IMR-90 (cell line): ENCODE results near the gene CCDC32. TPM values are rescaled to one million over a fixed set of nuclear protein-coding genes. Genes with fewer than 3 reads are reported as not detected.

ENCODE experiments used
- ATAC-seq: fragments of 200-7000 bp; cut with Tn5 transposase; 2 replicates; pipeline ENCODE4 v1.9.1; 2020; ENCODE audit warnings: low read depth, mild to moderate bottlenecking, moderate library complexity
- BruUV-seq: library from RNA; stranded (reverse); fragments of 400-500 nt; replicated peaks from 2 replicates; lab custom pipeline; 2021; lab: Mats Ljungman, UMichigan
- CTCF ChIA-PET: fragments of 300-600 bp; formaldehyde crosslinking; extraction: SDS; loops from one replicate; lab custom pipeline; 2021; ENCODE audit warnings: antibody characterized with exemption; lab: Yijun Ruan, JAX
- POLR2A ChIA-PET: fragments of 300-600 bp; sonication (Branson Sonifier 250); formaldehyde crosslinking; loops from one replicate; lab custom pipeline; 2022; ENCODE audit warnings: antibody characterized with exemption; ENCODE audit not compliant: unreplicated experiment; lab: Charles Lee
- DNase-seq: peaks from one replicate; pipeline ENCODE4 v3.0.0; 2013
- H2AFZ ChIP-seq: replicated peaks from 2 replicates; pipeline ENCODE3; 2013; ENCODE audit warnings: low read length, mild to moderate bottlenecking; ENCODE audit not compliant: poor library complexity
- H2AK5ac ChIP-seq: 2 replicates; pipeline ENCODE4 v1.6.1; 2013; ENCODE audit warnings: low read depth, low read length, inconsistent platforms
- H2AK9ac ChIP-seq: replicated peaks from 2 replicates; pipeline ENCODE3; 2013; ENCODE audit warnings: mild to moderate bottlenecking, low read depth, low read length, moderate library complexity; ENCODE audit not compliant: poor library complexity
- H2BK120ac ChIP-seq: 2 replicates; pipeline ENCODE4 v1.6.1; 2013; ENCODE audit warnings: low read depth, low read length, inconsistent platforms
- H2BK15ac ChIP-seq: 3 replicates; pipeline ENCODE4 v1.6.1; 2013; ENCODE audit warnings: low read depth, low read length, inconsistent platforms
- H2BK20ac ChIP-seq: 2 replicates; pipeline ENCODE4 v1.6.1; 2013; ENCODE audit warnings: low read depth, mild to moderate bottlenecking, inconsistent platforms, low read length, moderate library complexity
- H2BK5ac ChIP-seq: 2 replicates; pipeline ENCODE4 v1.6.1; 2013; ENCODE audit warnings: mild to moderate bottlenecking, low read depth, low read length, inconsistent platforms; ENCODE audit not compliant: poor library complexity, severe bottlenecking
- H3K14ac ChIP-seq: replicated peaks from 2 replicates; pipeline ENCODE4 v1.6.1; 2013; ENCODE audit warnings: low read depth, low read length, inconsistent platforms
- H3K18ac ChIP-seq: 2 replicates; pipeline ENCODE4 v1.6.1; 2013; ENCODE audit warnings: low read depth, low read length, control low read depth
- H3K23ac ChIP-seq: 2 replicates; pipeline ENCODE4 v1.6.1; 2013; ENCODE audit warnings: low read depth, low read length, inconsistent platforms
- H3K27ac ChIP-seq: 2 replicates; pipeline ENCODE4 v1.5.1; 2013; ENCODE audit warnings: mild to moderate bottlenecking, control low read depth, low read length; ENCODE audit not compliant: insufficient read depth
- H3K27me3 ChIP-seq: 2 replicates; pipeline ENCODE4 v1.6.1; 2013; ENCODE audit warnings: low read length; ENCODE audit not compliant: control insufficient read depth, insufficient read depth
- H3K36me3 ChIP-seq: 2 replicates; pipeline ENCODE4 v1.6.1; 2013; ENCODE audit warnings: low read length, mixed read lengths; ENCODE audit not compliant: control insufficient read depth, insufficient read depth
- H3K4ac ChIP-seq: 2 replicates; pipeline ENCODE4 v1.6.1; 2013; ENCODE audit warnings: low read depth, low read length, inconsistent platforms
- H3K4me1 ChIP-seq: 2 replicates; pipeline ENCODE4 v1.6.1; 2013; ENCODE audit warnings: low read length, mixed read lengths; ENCODE audit not compliant: control insufficient read depth, insufficient read depth
- H3K4me2 ChIP-seq: 2 replicates; pipeline ENCODE4 v1.6.1; 2013; ENCODE audit warnings: low read depth, mild to moderate bottlenecking, control low read depth, low read length, moderate library complexity
- H3K4me3 ChIP-seq: 2 replicates; pipeline ENCODE4 v1.5.1; 2013; ENCODE audit warnings: low read depth, mild to moderate bottlenecking, control low read depth, low read length, moderate library complexity; ENCODE audit not compliant: insufficient read depth
- H3K56ac ChIP-seq: 2 replicates; pipeline ENCODE4 v1.6.1; 2013; ENCODE audit warnings: low read length, inconsistent platforms; ENCODE audit not compliant: insufficient read depth; ENCODE audit errors: extremely low read depth
- H3K79me1 ChIP-seq, 2 experiments: 2 replicates each; pipeline ENCODE4 v1.6.1; 2013; ENCODE audit warnings: low read length in 2 of 2, inconsistent platforms in 1 of 2, low read depth in 1 of 2
- H3K9ac ChIP-seq: 2 replicates; pipeline ENCODE4 v1.6.1; 2013; ENCODE audit warnings: low read depth, low read length, control low read depth
- H3K9me1 ChIP-seq: 2 replicates; pipeline ENCODE4 v1.6.1; 2013; ENCODE audit warnings: low read length, inconsistent platforms; ENCODE audit not compliant: insufficient read depth
- H3K9me3 ChIP-seq: 2 replicates; pipeline ENCODE4 v1.6.1; 2013; ENCODE audit warnings: low read length; ENCODE audit not compliant: control insufficient read depth, insufficient read depth
- H4K20me1 ChIP-seq: 2 replicates; pipeline ENCODE4 v1.6.1; 2013; ENCODE audit warnings: low read length, inconsistent platforms; ENCODE audit not compliant: insufficient read depth
- H4K5ac ChIP-seq: 2 replicates; pipeline ENCODE4 v1.6.1; 2013; ENCODE audit warnings: mild to moderate bottlenecking, low read depth, low read length, control low read depth
- H4K8ac ChIP-seq, 2 experiments: 2 replicates each; pipeline ENCODE4 v1.6.1; 2013; ENCODE audit warnings: low read depth in 2 of 2, low read length in 2 of 2, control low read depth in 1 of 2, inconsistent platforms in 1 of 2
- H4K91ac ChIP-seq: 2 replicates; pipeline ENCODE4 v1.6.1; 2013; ENCODE audit warnings: low read depth, low read length, inconsistent platforms; ENCODE audit not compliant: insufficient read depth
- BHLHE40 ChIP-seq: fragments of 150-350 bp; IDR thresholded peaks from 2 replicates; pipeline ENCODE4 v1.6.1; 2016; ENCODE audit warnings: mild to moderate bottlenecking, low read depth, low read length
- CEBPB ChIP-seq: IDR thresholded peaks from 2 replicates; pipeline ENCODE4 v1.6.1; 2012; ENCODE audit warnings: low read depth, low read length, improper control_type of control experiment
- CTCF ChIP-seq: conservative IDR thresholded peaks from 2 replicates; pipeline ENCODE4 v1.5.1; 2012; ENCODE audit warnings: mild to moderate bottlenecking, low read depth, low read length, improper control_type of control experiment
- ELK1 ChIP-seq: fragments of 150-350 bp; IDR thresholded peaks from 2 replicates; pipeline ENCODE4 v1.6.1; 2016; ENCODE audit warnings: low read depth, mild to moderate bottlenecking, low read length, moderate library complexity, borderline replicate concordance
- FOS ChIP-seq: fragments of 150-350 bp; IDR thresholded peaks from 2 replicates; pipeline ENCODE4 v1.6.1; 2016; ENCODE audit warnings: low read depth, low read length
- MAFK ChIP-seq: IDR thresholded peaks from 2 replicates; pipeline ENCODE4 v1.6.1; 2012; ENCODE audit warnings: low read depth, low read length, improper control_type of control experiment
- MAZ ChIP-seq: IDR thresholded peaks from 2 replicates; pipeline ENCODE4 v1.6.1; 2012; ENCODE audit warnings: low read depth, mild to moderate bottlenecking, low read length, improper control_type of control experiment, moderate library complexity, borderline replicate concordance
- MXI1 ChIP-seq: IDR thresholded peaks from 2 replicates; pipeline ENCODE4 v1.6.1; 2012; ENCODE audit warnings: low read depth, mild to moderate bottlenecking, low read length, moderate library complexity, borderline replicate concordance
- NFE2L2 ChIP-seq: fragments of 150-350 bp; IDR thresholded peaks from 2 replicates; pipeline ENCODE4 v1.6.1; 2016; ENCODE audit warnings: low read depth, mild to moderate bottlenecking, low read length
- POLR2A ChIP-seq: IDR thresholded peaks from 2 replicates; pipeline ENCODE4 v1.6.1; 2012; ENCODE audit warnings: mild to moderate bottlenecking, low read depth, low read length
- RAD21 ChIP-seq: IDR thresholded peaks from 2 replicates; pipeline ENCODE4 v1.6.1; 2012; ENCODE audit warnings: low read length, improper control_type of control experiment
- RCOR1 ChIP-seq: IDR thresholded peaks from 2 replicates; pipeline ENCODE4 v1.6.1; 2012; ENCODE audit warnings: mild to moderate bottlenecking, low read length, improper control_type of control experiment; ENCODE audit not compliant: insufficient replicate concordance
- RFX5 ChIP-seq: IDR thresholded peaks from 2 replicates; pipeline ENCODE4 v1.8.0; 2012; ENCODE audit warnings: low read depth, mild to moderate bottlenecking, low read length, moderate library complexity
- SMC3 ChIP-seq: fragments of 150-350 bp; IDR thresholded peaks from 2 replicates; pipeline ENCODE4 v1.6.1; 2016; ENCODE audit warnings: low read depth, mild to moderate bottlenecking, antibody characterized with exemption, low read length, moderate library complexity
- WGBS, 2 experiments: methylation state at CpG; one replicate each; pipeline versions ENCODE4 v1.1.5 to v1.1.7; 2013; ENCODE audit warnings: missing lambda C conversion rate in 2 of 2; ENCODE audit not compliant: insufficient read length in 1 of 2; ENCODE audit errors: extremely low coverage in 2 of 2; 5-methylcytosine and 5-hydroxymethylcytosine counted together
- dilution Hi-C: fragments of 300-500 bp; cut with HindIII; formaldehyde crosslinking; loops from one replicate; pipeline ENCODE4 v1.14.3; 2018; ENCODE audit warnings: low sequenced_read_pairs; ENCODE audit not compliant: unreplicated experiment
- in situ Hi-C: fragments of 300-500 bp; cut with MboI; formaldehyde crosslinking; loops from 3 replicates; pipeline ENCODE4 v1.14.3; 2019; ENCODE audit warnings: low sequenced_read_pairs, inconsistent platforms, mixed read lengths
- intact Hi-C: fragments of 100-400 bp; cut with micrococcal nuclease; formaldehyde crosslinking; loops from 2 replicates; pipeline ENCODE4 v1.10.0; 2022
- polyA plus RNA-seq, 3 experiments: library from polyadenylated mRNA; depleted of rRNA; stranded (reverse); fragments of >200 nt; gene quantifications; 2 replicates each; pipeline ENCODE4 v1.2.3, GENCODE V29; 2012; ENCODE audit warnings: low replicate concordance in 1 of 3
- total RNA-seq: library from RNA; depleted of rRNA; stranded (reverse); fragments of >200 nt; gene quantifications from 2 replicates; pipeline ENCODE4 v1.2.3, GENCODE V29; 2012
- TF ChIP-seq, protein P1 (sequence below): fragments of 150-350 bp; IDR thresholded peaks from 2 replicates; pipeline ENCODE4 v1.6.1; 2017; ENCODE audit warnings: mild to moderate bottlenecking, antibody characterized with exemption, low read length, low read depth

The CCDC32 gene
- total and polyA plus RNA-seq, 2 of the 4 experiments (the other 2 are of a cell fraction): 14.8 to 15.1 TPM

DNA sequence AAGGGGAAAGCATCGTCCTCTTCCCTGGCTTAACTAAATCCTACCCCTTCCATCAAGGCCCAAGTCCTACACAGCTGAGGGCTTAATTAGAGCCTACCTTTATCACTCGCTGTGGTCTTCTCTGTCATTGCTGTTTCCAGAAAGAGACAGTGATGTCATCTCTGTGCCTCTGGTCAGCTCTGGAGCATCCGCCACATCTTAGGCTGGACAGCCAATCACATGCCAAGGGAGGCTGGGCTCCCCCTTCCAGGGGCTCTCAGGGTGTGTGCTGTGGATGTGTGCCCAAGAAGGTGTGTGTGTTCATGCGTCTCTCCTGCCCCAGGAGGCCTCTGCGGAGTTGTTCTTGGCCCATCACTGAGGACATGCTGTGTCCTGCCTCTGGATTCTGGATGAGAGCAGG, 51.2 kb downstream of the CCDC32 start:
- H4K5ac ChIP-seq: no peak overlapping the region
- no peak overlapping the region for H2BK20ac ChIP-seq
- DNase-seq (no peak), ATAC-seq (no peak)
- dilution Hi-C loops: no loop called here
- no peak overlapping the region for H2AK9ac ChIP-seq
- no peak overlapping the region for H2BK5ac ChIP-seq
- H3K9me1 ChIP-seq: no peaks in the 10 kb centered on the region
- TF ChIP-seq ELK1: no peak
- no peak for TF ChIP-seq RFX5
- TF ChIP-seq RCOR1: no peak
- no peak for TF ChIP-seq BHLHE40
- TF ChIP-seq, protein P1, sequence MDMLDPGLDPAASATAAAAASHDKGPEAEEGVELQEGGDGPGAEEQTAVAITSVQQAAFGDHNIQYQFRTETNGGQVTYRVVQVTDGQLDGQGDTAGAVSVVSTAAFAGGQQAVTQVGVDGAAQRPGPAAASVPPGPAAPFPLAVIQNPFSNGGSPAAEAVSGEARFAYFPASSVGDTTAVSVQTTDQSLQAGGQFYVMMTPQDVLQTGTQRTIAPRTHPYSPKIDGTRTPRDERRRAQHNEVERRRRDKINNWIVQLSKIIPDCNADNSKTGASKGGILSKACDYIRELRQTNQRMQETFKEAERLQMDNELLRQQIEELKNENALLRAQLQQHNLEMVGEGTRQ: no peak
- no peak for TF ChIP-seq FOS
- no peak for TF ChIP-seq NFE2L2
- TF ChIP-seq CEBPB: no peak
- TF ChIP-seq MAFK: no peak
- no peak for TF ChIP-seq RAD21
- TF ChIP-seq MAZ: no peak
- no peak for TF ChIP-seq SMC3
- no peak for TF ChIP-seq CTCF
- no peak for TF ChIP-seq POLR2A
- no peak for TF ChIP-seq MXI1
- no peaks in the 10 kb centered on the region for H4K20me1 ChIP-seq
- intact Hi-C loops: loop anchor here (5.0 kb wide), 1 partner anchor 71 kb away; the partner anchor contains the start of gene BAHD1
- CTCF ChIA-PET: no interaction called here
- no peaks in the 10 kb centered on the region for H3K79me1 ChIP-seq
- in situ Hi-C loops: no loop called here
- peaks cover 4% of the 10 kb centered on the region; the same call in 1 of the 2 replicates for H3K4me1 ChIP-seq
- POLR2A ChIA-PET: no interaction called here
- H2BK120ac ChIP-seq: no peak overlapping the region
- H3K14ac ChIP-seq: no peak overlapping the region
- no peak overlapping the region; the same call in 1 of the 2 replicates for H2AK5ac ChIP-seq
- BruUV-seq: no TSS peak
- no peak overlapping the region for H3K4ac ChIP-seq
- no peak overlapping the region for H2BK15ac ChIP-seq
- H3K4me3 ChIP-seq: no peak overlapping the region
- no peaks in the 10 kb centered on the region for H3K36me3 ChIP-seq
- no peaks in the 10 kb centered on the region for H3K9me3 ChIP-seq
- no peak overlapping the region for H3K9ac ChIP-seq
- H4K91ac ChIP-seq: no peak overlapping the region
- no peak overlapping the region for H3K4me2 ChIP-seq
- peak overlapping the region; percentile 21 for H2AFZ ChIP-seq
- WGBS, 2 experiments: 83% methylated on average over 1 of the region's 5 CpGs; no CpG with 5 or more reads in 1 of the 2 experiments
- no peak overlapping the region for H3K18ac ChIP-seq
- H3K27me3 ChIP-seq: peaks cover 36% of the 10 kb centered on the region
- no peak overlapping the region for H3K56ac ChIP-seq
- no peak overlapping the region; the same call in 1 of the 2 replicates for H3K23ac ChIP-seq
- no peak overlapping the region for H3K27ac ChIP-seq
- H4K8ac ChIP-seq: no peak overlapping the region
